Mucosa of stomach (tissue), 1 donor: ENCODE measurements around the gene HERPUD2.
"Not testable (repeated sequence)": the region's sequence is repeated elsewhere in the genome, so short reads cannot be mapped to it uniquely, and the experiment has no call there.

Experiments
- H3K27me3 ChIP-seq: one replicate; pipeline ENCODE4 v1.7.0; 2013; ENCODE audit warnings: mild to moderate bottlenecking, low read length; ENCODE audit not compliant: control insufficient read depth, insufficient read depth
- H3K36me3 ChIP-seq: one replicate; pipeline ENCODE4 v1.7.0; 2013; ENCODE audit warnings: low read length; ENCODE audit not compliant: control insufficient read depth, insufficient read depth
- H3K4me1 ChIP-seq: one replicate; pipeline ENCODE4 v1.7.0; 2013; ENCODE audit warnings: mild to moderate bottlenecking, low read length; ENCODE audit not compliant: control insufficient read depth, insufficient read depth
- H3K4me3 ChIP-seq: one replicate; pipeline ENCODE4 v1.7.0; 2013; ENCODE audit warnings: low read length
- H3K9ac ChIP-seq: one replicate; pipeline ENCODE4 v1.7.0; 2013; ENCODE audit warnings: mild to moderate bottlenecking, low read length, moderate library complexity
- H3K9me3 ChIP-seq: one replicate; pipeline ENCODE4 v1.7.0; 2013; ENCODE audit warnings: mild to moderate bottlenecking, low read length, moderate library complexity; ENCODE audit not compliant: control insufficient read depth
- donor health status: Pancreatic carcinoma.

The HERPUD2 gene

DNA sequence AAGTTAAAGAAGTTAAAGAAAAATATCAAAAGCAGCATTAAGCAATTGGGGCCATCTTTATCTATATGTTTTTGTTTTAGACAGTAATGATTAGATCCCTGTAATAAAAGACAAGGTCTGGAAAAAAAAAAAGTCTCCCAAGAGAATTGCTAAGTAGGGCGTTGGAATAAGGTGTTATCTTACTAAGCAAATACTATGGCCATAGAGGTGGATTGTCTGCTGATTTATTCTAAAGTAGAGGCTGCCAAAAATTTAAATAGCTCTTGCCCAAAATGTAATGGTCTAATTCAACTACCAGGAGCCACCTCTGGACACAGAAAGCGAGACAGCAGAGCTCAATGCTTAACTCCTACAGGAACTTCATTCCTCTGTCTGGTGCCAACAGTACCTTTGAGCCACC, 71.6 kb downstream of the HERPUD2 start:
- no peaks in the 10 kb centered on the region for H3K36me3 ChIP-seq
- H3K4me3 ChIP-seq: no peak overlapping the region
- peaks cover 5% of the 10 kb centered on the region for H3K4me1 ChIP-seq
- no peaks in the 10 kb centered on the region for H3K9me3 ChIP-seq
- no peak overlapping the region for H3K9ac ChIP-seq
- H3K27me3 ChIP-seq: no peaks in the 10 kb centered on the region

DNA sequence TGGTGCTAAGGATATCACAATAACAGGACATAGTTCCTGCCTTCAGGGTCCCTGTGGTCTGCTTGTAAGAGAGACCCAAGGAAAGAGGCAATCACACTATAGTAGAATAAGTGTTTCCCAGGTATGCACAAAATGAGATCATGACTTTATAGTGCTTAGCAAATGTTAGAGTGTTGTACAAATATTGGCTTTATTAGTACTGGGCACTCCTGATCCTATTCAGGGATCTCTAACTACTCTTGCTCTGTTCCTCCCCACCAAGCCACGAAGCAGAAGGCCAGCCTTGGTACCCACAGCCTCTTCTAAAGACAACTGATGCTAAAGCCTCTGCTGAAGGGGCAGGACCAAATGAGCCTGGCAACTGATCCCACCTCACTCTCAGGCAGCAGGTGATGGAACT, 75.1 kb downstream of the HERPUD2 start:
- no peak overlapping the region for H3K9ac ChIP-seq
- no peak overlapping the region for H3K4me3 ChIP-seq
- peaks cover 5% of the 10 kb centered on the region for H3K4me1 ChIP-seq
- H3K27me3 ChIP-seq: no peaks in the 10 kb centered on the region
- H3K36me3 ChIP-seq: no peaks in the 10 kb centered on the region
- H3K9me3 ChIP-seq: no peaks in the 10 kb centered on the region

DNA sequence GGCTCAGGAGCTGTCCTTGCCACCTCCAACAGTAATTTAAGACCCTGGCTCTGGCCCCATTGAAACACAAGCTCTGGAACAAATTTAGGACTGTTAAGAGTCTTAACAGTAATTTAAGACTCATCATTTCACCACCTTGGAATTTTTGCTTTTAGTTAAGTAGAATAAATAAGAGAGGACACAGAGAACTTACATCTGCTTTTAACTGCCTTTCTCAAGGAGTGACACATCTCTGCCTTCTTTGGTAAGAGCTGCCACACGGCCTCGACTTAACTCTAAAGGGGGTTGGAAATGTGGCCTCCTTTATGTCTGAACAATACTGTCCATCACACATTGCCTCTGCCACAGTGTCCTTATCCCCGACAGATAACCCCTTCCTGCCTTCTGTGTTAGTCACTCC, 77.9 kb downstream of the HERPUD2 start:
- Histone ChIP-seq H3K4me1 (no peaks in the 10 kb centered on the region), H3K27me3 (no peaks in the 10 kb centered on the region), H3K9me3 (no peaks in the 10 kb centered on the region), H3K36me3 (no peaks in the 10 kb centered on the region), H3K4me3 (no peak overlapping the region), H3K9ac (no peak overlapping the region)

DNA sequence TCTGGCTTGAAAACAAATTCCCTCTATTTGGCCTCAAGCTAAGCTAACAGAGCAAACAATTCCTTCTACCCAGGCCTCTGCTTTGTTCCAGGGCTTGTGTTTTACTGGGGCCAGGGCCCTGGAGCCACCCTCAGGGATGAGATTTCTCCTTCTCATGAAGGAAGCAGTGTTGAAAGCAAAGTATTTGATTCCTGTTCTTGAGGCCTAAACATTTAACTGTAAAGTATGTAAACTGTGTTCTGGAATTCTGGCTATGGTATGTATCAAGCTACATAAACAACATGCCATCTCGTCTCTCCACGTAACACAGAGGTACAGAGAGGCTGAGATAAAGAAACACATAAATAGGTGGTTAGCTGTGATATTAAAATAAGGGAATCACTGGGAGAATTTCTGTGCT, 81.8 kb downstream of the HERPUD2 start:
- no peaks in the 10 kb centered on the region for H3K4me1 ChIP-seq
- H3K9me3 ChIP-seq: no peaks in the 10 kb centered on the region
- H3K4me3 ChIP-seq: no peak overlapping the region
- no peaks in the 10 kb centered on the region for H3K36me3 ChIP-seq
- no peaks in the 10 kb centered on the region for H3K27me3 ChIP-seq
- no peak overlapping the region for H3K9ac ChIP-seq

DNA sequence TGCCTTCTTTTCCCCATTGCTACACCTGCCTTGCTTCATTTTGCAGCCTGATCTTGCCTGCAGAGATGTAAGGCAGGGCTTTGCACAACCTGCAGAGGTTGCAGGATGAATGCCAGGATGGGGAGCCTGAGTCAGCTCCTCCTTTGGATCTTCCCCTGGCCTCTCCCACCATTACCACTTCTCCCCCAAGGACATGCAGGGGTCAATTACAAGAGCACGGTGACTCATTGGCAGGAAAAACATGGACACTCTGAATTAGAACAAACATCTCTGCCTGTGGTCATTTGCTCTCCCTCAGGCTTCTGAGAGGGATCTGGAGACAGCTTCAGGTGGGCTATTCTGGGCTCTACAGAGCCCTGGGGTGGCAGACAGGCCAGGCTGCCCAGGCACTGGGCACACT, 89.2 kb downstream of the HERPUD2 start:
- no peaks in the 10 kb centered on the region for H3K27me3 ChIP-seq
- no peaks in the 10 kb centered on the region for H3K9me3 ChIP-seq
- H3K4me3 ChIP-seq: no peak overlapping the region

DNA sequence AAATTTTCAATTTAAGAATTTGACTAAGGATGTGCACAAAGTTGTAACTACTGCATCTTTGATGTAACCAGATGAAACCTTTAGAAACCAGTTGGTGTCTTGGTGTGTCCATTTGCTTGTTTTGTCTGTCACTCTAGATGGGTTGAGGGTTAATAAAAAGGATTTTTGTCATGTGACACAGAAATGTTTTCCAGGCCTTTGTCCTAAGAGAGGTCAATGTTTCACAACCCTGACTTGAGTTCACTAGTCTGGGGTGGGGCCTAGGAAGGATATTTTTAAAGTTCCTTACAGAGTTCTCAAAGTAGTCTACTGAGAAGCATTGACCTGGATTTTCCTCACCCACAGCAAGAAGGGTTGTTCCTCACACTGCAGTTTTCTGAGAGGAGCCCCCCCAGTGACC, 90.3 kb downstream of the HERPUD2 start:
- no peak overlapping the region for H3K9ac ChIP-seq
- no peaks in the 10 kb centered on the region for H3K36me3 ChIP-seq

More for the DNA sequence above, 89.2 kb downstream of the HERPUD2 start:
- no peaks in the 10 kb centered on the region for H3K4me1 ChIP-seq
- no peaks in the 10 kb centered on the region for H3K36me3 ChIP-seq
- H3K9ac ChIP-seq: no peak overlapping the region

DNA sequence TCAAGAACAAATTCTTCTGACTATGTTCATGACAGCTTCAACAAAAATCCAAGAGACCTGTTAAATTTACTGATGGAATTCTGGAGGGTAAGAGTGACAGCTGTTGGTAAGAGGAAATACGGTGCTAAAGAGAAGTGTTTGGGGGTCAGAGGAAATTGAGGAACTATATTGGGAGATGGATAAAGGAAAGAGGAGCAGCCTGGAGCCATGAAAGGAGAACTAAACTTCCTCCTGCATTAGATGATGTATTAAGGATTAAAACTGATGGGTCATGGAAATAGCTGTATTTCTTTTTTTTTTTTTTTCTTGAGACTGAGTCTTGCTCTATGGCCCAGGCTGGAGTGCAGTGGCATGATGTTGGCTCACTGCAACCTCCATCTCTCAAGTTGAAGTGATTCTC, 95.3 kb downstream of the HERPUD2 start:
- H3K9me3 ChIP-seq: no peaks in the 10 kb centered on the region
- no peak overlapping the region for H3K4me3 ChIP-seq
- no peaks in the 10 kb centered on the region for H3K36me3 ChIP-seq
- H3K4me1 ChIP-seq: no peaks in the 10 kb centered on the region
- H3K9ac ChIP-seq: no peak overlapping the region
- no peaks in the 10 kb centered on the region for H3K27me3 ChIP-seq

More for the DNA sequence above, 90.3 kb downstream of the HERPUD2 start:
- no peaks in the 10 kb centered on the region for H3K4me1 ChIP-seq
- H3K9me3 ChIP-seq: no peaks in the 10 kb centered on the region
- no peaks in the 10 kb centered on the region for H3K27me3 ChIP-seq
- H3K4me3 ChIP-seq: no peak overlapping the region

DNA sequence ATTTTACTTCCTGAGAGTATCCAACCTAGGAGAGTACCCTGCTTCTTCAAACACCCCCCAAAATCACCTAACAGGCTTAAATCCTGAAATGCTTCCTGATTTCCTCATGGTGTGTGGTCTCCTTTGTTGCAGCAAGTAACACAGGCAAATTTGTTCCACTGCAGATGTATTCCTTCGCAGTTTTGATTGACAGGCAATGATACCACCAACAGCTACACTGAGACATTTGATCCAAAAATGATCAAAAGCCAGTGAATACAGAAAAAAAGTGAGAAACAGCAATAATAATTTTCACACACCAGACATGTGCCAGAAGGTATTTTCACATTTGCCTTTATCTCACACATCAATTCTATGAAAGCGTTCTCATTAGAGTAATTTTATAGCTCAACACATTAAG, 95.9 kb downstream of the HERPUD2 start:
- H3K9ac ChIP-seq: no peak overlapping the region
- H3K27me3 ChIP-seq: no peaks in the 10 kb centered on the region
- no peaks in the 10 kb centered on the region for H3K36me3 ChIP-seq
- H3K4me3 ChIP-seq: no peak overlapping the region
- H3K4me1 ChIP-seq: no peaks in the 10 kb centered on the region
- no peaks in the 10 kb centered on the region for H3K9me3 ChIP-seq

DNA sequence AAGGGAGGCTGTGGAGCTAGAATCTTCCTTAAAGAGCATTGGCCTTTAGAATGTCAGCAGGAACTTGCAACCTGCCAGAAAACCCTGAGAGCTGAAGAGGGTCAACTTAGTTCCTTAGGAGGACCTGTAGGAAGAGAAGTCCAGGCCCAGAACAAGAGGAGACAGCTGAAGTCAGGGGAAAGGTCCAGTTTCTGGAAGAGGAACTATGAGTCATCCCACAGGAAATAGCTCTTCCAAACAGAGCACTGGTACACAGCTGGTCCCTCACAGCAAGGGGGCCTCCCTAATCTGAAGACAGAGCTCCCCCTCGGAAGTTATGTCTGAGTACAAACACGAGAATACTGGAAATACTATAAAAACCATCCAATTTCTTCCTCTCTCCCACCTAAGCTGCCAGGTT, 98.9 kb downstream of the HERPUD2 start:
- Histone ChIP-seq H3K4me1 (no peaks in the 10 kb centered on the region), H3K4me3 (no peak overlapping the region), H3K27me3 (no peaks in the 10 kb centered on the region), H3K9me3 (no peaks in the 10 kb centered on the region), H3K9ac (no peak overlapping the region), H3K36me3 (no peaks in the 10 kb centered on the region)

DNA sequence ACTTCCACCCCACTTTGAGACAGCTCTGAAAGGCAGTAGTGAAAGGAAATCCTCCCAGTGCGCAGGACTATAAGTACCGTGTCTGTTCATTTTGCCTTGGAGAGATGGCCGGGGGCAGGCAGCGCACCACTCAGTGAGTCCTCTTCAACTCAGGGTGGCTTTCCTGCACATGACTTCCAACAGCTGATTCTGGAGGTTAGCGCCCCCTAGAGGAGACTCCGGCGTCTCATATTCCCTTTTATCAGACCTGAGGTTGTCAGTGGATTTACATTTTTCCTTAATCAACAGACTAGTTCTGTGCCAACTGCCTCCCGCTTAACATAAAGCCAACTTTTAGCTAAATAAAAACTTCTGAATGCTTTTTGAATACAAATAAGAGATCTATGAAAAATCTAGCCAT, 101.0 kb downstream of the HERPUD2 start:
- H3K4me1 ChIP-seq: no peaks in the 10 kb centered on the region
- H3K9me3 ChIP-seq: no peaks in the 10 kb centered on the region
- H3K27me3 ChIP-seq: no peaks in the 10 kb centered on the region
- no peak overlapping the region for H3K9ac ChIP-seq
- H3K36me3 ChIP-seq: no peaks in the 10 kb centered on the region
- H3K4me3 ChIP-seq: no peak overlapping the region

DNA sequence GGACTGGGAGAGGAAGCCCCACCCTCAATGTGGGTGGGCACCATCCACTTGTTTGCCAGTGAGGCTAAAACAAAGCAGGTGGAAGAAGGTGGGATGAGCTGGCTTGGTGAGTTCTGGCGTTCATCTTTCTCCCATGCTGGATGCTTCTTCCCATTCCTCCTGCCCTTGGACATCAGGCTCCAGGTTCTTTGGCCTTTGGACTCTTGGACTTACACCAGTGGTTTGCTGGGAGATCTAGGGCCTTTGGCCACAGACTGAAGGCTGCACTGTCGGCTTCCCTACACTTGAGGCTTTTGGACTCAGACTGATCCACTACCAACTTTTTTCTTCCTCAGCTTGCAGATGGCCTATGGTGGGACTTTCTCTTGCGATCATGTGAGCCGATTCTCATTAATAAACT, 106.3 kb downstream of the HERPUD2 start:
- Histone ChIP-seq H3K36me3 (no peaks in the 10 kb centered on the region), H3K9me3 (no peaks in the 10 kb centered on the region), H3K4me1 (no peaks in the 10 kb centered on the region), H3K9ac (no peak overlapping the region), H3K27me3 (no peaks in the 10 kb centered on the region), H3K4me3 (no peak overlapping the region)

DNA sequence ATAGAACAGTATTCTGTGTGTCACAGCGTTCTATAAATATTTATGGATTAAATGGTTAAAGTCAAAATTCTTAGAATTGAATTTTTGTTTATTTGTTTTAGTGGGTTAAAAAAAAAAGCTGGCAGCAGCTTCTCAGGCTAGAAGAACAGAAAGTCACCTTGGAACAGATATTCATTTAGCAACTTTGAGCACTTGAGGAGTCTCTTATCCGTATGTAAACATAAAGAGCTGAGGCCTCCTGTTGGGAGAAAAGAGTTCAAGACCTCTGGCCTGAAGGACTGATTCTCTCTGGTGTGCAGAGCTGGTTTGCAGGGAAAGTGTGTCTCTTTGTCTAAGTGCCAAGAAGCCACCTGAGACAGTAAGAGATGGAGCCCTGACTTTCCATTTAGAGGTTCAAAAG, 109.9 kb downstream of the HERPUD2 start:
- no peaks in the 10 kb centered on the region for H3K36me3 ChIP-seq
- H3K27me3 ChIP-seq: no peaks in the 10 kb centered on the region
- no peak overlapping the region for H3K4me3 ChIP-seq

DNA sequence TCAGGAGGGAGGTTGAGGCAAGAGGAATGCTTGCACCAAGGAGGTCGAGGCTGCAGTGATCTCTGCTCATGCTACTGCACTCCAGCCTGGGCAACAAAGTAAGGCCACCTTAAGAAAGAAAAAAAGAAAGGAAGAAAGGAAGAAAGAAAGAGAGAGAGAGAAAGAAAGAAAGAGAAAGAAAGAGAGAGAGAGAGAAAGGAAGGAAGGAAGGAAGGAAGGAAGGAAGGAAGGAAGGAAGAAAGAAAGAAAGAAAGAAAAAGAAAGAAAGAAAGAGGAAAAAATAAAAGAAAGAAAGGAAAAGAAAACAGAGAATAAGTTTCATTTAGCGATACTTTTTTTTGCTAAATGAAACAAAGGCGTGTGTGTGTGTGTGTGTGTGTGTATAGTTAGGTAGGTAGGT, 110.4 kb downstream of the HERPUD2 start:
- not testable (repeated sequence) for H3K36me3 ChIP-seq, H3K4me1 ChIP-seq, H3K27me3 ChIP-seq, H3K4me3 ChIP-seq, H3K9ac ChIP-seq, H3K9me3 ChIP-seq

More for the DNA sequence above, 109.9 kb downstream of the HERPUD2 start:
- H3K9me3 ChIP-seq: no peaks in the 10 kb centered on the region
- no peak overlapping the region for H3K9ac ChIP-seq
- H3K4me1 ChIP-seq: no peaks in the 10 kb centered on the region
